Osteoblast (primary cell): Measurements from ENCODE around the gene ATAD3B. TPM values are rescaled to one million over a fixed set of nuclear protein-coding genes. Genes with fewer than 3 reads are reported as not detected.

Experiments used
- DNase-seq: peaks from one replicate; pipeline ENCODE4 v3.0.0; 2011; ENCODE audit warnings: low spot score, mixed read lengths; ENCODE audit not compliant: insufficient read length; ENCODE audit errors: missing footprints
- H2AFZ ChIP-seq: 2 replicates; pipeline ENCODE4 v1.6.0; 2011; ENCODE audit warnings: mild to moderate bottlenecking, low read length
- H3K27ac ChIP-seq: 2 replicates; pipeline ENCODE4 v1.5.1; 2011; ENCODE audit warnings: mild to moderate bottlenecking, low read depth, low read length, moderate library complexity
- H3K27me3 ChIP-seq: 2 replicates; pipeline ENCODE4 v1.6.0; 2012; ENCODE audit warnings: mild to moderate bottlenecking, control low read depth, inconsistent platforms, low read length, moderate library complexity; ENCODE audit not compliant: insufficient read depth
- H3K36me3 ChIP-seq: 2 replicates; pipeline ENCODE4 v1.5.1; 2011; ENCODE audit warnings: mild to moderate bottlenecking, low read length, control low read depth, moderate library complexity; ENCODE audit not compliant: insufficient read depth
- H3K4me1 ChIP-seq: 2 replicates; pipeline ENCODE4 v1.5.1; 2011; ENCODE audit warnings: mild to moderate bottlenecking, low read length, control low read depth, moderate library complexity; ENCODE audit not compliant: insufficient read depth
- H3K4me2 ChIP-seq: 2 replicates; pipeline ENCODE4 v1.6.0; 2011; ENCODE audit warnings: mild to moderate bottlenecking, low read length; ENCODE audit not compliant: insufficient read depth
- H3K4me3 ChIP-seq: fragments of 200-600 bp; sonication (generic); 3 replicates; pipeline ENCODE4 v1.5.1; 2012; ENCODE audit warnings: mild to moderate bottlenecking, low read length, inconsistent platforms; ENCODE audit not compliant: insufficient read depth
- H3K79me2 ChIP-seq: 2 replicates; pipeline ENCODE4 v1.6.0; 2012; ENCODE audit warnings: mild to moderate bottlenecking, low read length, control low read depth, inconsistent platforms; ENCODE audit not compliant: insufficient read depth
- H3K9me3 ChIP-seq: 2 replicates; pipeline ENCODE4 v1.5.1; 2011; ENCODE audit warnings: low read depth, low read length, control low read depth
- H4K20me1 ChIP-seq: 2 replicates; pipeline ENCODE4 v1.6.0; 2012; ENCODE audit warnings: mild to moderate bottlenecking, low read length, control low read depth; ENCODE audit not compliant: insufficient read depth
- total RNA-seq: library from RNA; depleted of rRNA; stranded (reverse); fragments of >200 nt; gene quantifications from 2 replicates; pipeline ENCODE4 v1.2.3, GENCODE V29; 2012
- TF ChIP-seq, protein P1 (sequence below): IDR thresholded peaks from 2 replicates; pipeline ENCODE4 v1.5.1; 2011; ENCODE audit warnings: mild to moderate bottlenecking, low read depth, low read length, moderate library complexity; ENCODE audit errors: extremely low read depth

Gene ATAD3B
- total RNA-seq, 1 donor = 14.5 TPM

DNA sequence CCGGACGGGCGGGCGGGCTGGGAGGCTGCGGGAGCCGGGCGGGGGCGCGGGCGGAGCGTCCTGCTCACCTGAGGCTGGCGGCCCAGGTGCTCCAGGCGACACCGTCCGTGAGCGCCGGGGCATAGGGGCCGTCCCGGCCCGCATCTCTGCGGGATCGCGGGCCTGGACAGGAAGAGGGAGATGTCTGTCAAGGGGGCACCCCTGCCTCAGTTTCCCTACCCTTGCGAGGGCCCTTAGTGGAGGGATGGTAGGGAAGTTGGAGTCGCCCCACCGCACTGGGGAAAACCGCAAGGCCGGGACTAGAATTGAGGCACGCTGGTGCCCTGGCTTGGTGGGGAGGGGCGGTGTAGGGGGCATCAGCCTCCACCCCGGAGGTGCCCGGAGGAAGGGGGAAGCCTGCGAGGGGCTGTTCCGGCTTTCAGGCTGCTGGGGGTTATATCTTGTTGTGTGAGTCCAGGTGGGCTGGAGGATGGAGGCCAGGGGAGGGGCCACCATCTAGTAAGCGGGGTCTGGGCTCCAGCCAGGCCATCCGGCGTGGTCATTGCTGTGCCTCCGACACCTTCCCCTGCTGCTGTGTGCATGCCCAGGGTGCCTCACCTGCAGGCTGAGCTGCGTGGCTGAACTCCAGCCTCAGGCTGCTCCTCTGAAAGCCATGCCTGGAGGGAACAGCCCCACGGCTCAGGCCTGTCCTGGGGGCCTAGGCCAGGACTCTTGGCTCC, 35.5 kb upstream of the ATAD3B start:
- H4K20me1 ChIP-seq = no peaks in the 10 kb centered on the region
- TF ChIP-seq, protein P1, sequence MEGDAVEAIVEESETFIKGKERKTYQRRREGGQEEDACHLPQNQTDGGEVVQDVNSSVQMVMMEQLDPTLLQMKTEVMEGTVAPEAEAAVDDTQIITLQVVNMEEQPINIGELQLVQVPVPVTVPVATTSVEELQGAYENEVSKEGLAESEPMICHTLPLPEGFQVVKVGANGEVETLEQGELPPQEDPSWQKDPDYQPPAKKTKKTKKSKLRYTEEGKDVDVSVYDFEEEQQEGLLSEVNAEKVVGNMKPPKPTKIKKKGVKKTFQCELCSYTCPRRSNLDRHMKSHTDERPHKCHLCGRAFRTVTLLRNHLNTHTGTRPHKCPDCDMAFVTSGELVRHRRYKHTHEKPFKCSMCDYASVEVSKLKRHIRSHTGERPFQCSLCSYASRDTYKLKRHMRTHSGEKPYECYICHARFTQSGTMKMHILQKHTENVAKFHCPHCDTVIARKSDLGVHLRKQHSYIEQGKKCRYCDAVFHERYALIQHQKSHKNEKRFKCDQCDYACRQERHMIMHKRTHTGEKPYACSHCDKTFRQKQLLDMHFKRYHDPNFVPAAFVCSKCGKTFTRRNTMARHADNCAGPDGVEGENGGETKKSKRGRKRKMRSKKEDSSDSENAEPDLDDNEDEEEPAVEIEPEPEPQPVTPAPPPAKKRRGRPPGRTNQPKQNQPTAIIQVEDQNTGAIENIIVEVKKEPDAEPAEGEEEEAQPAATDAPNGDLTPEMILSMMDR = no peak
- DNase-seq = peak; percentile 90
- H3K4me1 ChIP-seq = peaks cover 7% of the 10 kb centered on the region
- H3K4me3 ChIP-seq = peak overlapping the region; percentile 45
- H3K79me2 ChIP-seq = no peaks in the 10 kb centered on the region
- no peak overlapping the region for H3K27ac ChIP-seq
- H3K4me2 ChIP-seq = peak overlapping the region; percentile 63
- no peaks in the 10 kb centered on the region for H3K9me3 ChIP-seq
- H3K36me3 ChIP-seq = no peaks in the 10 kb centered on the region
- H3K27me3 ChIP-seq = peaks cover 11% of the 10 kb centered on the region
- H2AFZ ChIP-seq = no peak overlapping the region

DNA sequence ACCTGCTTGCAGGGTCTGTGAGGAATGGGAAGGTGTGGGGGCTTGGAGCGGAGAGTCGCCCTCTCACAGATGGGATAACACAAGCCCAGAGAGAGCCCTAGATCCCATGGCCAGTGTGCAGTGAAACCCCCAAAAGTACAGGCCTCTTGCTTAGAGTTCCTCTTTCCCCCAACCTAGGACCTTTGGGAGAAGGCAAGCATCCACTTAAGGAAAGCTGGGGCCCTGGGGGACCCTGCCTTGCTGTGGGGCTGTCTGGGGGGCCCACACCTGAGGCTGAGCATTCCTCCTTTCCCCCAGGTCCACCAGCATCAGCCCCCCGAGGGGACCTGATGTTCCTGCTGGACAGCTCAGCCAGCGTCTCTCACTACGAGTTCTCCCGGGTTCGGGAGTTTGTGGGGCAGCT, 34.9 kb upstream of the ATAD3B start:
- Histone ChIP-seq H3K4me2 (no peak overlapping the region), H2AFZ (no peak overlapping the region), H3K27me3 (peaks cover 11% of the 10 kb centered on the region), H3K4me1 (peaks cover 8% of the 10 kb centered on the region), H3K9me3 (no peaks in the 10 kb centered on the region), H3K27ac (no peak overlapping the region), H3K4me3 (no peak overlapping the region), H3K79me2 (no peaks in the 10 kb centered on the region), H3K36me3 (no peaks in the 10 kb centered on the region), H4K20me1 (no peaks in the 10 kb centered on the region)
- peak; percentile 91 for DNase-seq
- TF ChIP-seq, protein P1 = no peak

DNA sequence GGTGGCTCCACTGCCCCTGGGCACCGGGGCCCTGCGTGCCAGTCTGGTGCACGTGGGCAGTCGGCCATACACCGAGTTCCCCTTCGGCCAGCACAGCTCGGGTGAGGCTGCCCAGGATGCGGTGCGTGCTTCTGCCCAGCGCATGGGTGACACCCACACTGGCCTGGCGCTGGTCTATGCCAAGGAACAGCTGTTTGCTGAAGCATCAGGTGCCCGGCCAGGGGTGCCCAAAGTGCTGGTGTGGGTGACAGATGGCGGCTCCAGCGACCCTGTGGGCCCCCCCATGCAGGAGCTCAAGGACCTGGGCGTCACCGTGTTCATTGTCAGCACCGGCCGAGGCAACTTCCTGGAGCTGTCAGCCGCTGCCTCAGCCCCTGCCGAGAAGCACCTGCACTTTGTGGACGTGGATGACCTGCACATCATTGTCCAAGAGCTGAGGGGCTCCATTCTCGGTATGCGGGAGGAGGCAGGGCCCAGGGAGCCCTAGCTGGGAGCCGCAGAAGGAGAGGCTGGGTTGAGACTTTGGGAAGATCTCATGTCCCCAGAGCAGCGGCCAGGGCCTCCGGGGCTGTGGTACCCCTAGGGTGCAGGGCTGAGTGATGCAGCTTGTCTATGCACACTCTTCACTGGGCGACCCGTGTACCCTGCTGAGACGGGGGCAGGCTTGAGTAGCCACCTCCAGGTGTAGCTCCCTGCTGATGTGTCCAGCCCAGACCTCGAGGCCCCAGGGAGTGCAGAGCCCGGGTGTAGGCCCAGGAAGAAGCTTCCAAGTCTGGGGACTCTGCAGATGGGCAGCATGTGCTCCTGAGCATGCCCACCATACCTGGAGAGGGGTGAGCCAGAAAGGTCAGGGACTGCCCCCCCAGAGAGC, 34.3 kb upstream of the ATAD3B start:
- H3K36me3 ChIP-seq = no peaks in the 10 kb centered on the region
- no peak overlapping the region for H3K4me2 ChIP-seq
- peaks cover 5% of the 10 kb centered on the region for H3K4me1 ChIP-seq
- TF ChIP-seq, protein P1 = no peak
- H3K4me3 ChIP-seq = no peak overlapping the region
- H4K20me1 ChIP-seq = no peaks in the 10 kb centered on the region
- H3K9me3 ChIP-seq = no peaks in the 10 kb centered on the region
- H3K27ac ChIP-seq = no peak overlapping the region
- peak; percentile 91 for DNase-seq
- no peak overlapping the region for H2AFZ ChIP-seq
- H3K27me3 ChIP-seq = peaks cover 11% of the 10 kb centered on the region
- no peaks in the 10 kb centered on the region for H3K79me2 ChIP-seq

DNA sequence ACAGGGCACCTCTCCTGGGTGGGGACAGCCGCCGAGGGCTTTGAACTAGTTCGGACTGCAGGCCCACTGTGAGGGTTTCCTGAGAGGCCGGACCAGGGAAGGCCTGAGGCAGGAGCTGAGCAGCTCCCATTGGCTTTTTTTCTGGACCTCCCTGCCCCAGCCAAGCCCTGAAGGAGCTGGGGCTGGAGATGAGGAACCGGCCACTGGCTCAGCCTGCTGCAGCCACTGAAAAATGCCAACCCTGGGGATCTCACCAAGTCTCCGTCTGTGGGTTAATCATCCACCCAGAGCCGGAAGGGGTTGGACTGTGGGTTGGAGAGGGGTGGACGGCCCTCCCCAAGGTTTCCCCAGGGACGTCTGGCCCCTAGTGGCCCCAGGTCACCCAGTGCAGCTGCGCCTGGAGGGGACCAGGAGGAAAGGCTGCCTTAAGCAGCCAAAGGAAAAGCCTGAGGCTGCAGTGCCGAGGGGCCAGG, 33.6 kb upstream of the ATAD3B start:
- Histone ChIP-seq H3K27me3 (peaks cover 11% of the 10 kb centered on the region), H2AFZ (peak overlapping the region; percentile 35), H3K79me2 (no peaks in the 10 kb centered on the region), H3K4me3 (no peak overlapping the region), H3K36me3 (no peaks in the 10 kb centered on the region), H3K4me2 (no peak overlapping the region), H3K27ac (no peak overlapping the region), H4K20me1 (no peaks in the 10 kb centered on the region), H3K4me1 (peaks cover 5% of the 10 kb centered on the region), H3K9me3 (no peaks in the 10 kb centered on the region)
- peak; percentile 97 for DNase-seq
- TF ChIP-seq, protein P1 = no peak
